K562 (cell line): ENCODE data around the gene CYP11A1.

Source experiments
- FOXA1 ChIP-seq: fragments of 450-650 bp; IDR thresholded peaks from 2 replicates; pipeline ENCODE4 v1.6.1; 2016; ENCODE audit warnings: mild to moderate bottlenecking, borderline replicate concordance
- FOXJ3 ChIP-seq: sonication (generic); formaldehyde crosslinking; IDR thresholded peaks from 2 replicates; pipeline ENCODE4 v1.4.0; 2020; ENCODE audit warnings: mild to moderate bottlenecking, missing genetic modification reagents
- HIVEP1 ChIP-seq: fragments of 250-450 bp; sonication (Bioruptor Pico); IDR thresholded peaks from 2 replicates; pipeline ENCODE4 v1.4.0; 2020; ENCODE audit warnings: mild to moderate bottlenecking
- STAT5B ChIP-seq: fragments of 250-450 bp; sonication (Bioruptor Pico); IDR thresholded peaks from 2 replicates; pipeline ENCODE4 v1.8.0; 2021; ENCODE audit warnings: mild to moderate bottlenecking, inconsistent platforms
- ZNF140 ChIP-seq: fragments of 250-450 bp; sonication (Bioruptor Pico); IDR thresholded peaks from 2 replicates; pipeline ENCODE4 v1.8.0; 2021; ENCODE audit warnings: moderate library complexity, mild to moderate bottlenecking, inconsistent platforms
- TF ChIP-seq, protein P1 (sequence below): fragments of 450-650 bp; IDR thresholded peaks from 2 replicates; pipeline ENCODE4 v1.6.1; 2016; ENCODE audit warnings: antibody characterized with exemption
- TF ChIP-seq, protein P2 (sequence below): fragments of 150-350 bp; conservative IDR thresholded peaks from 2 replicates; pipeline ENCODE4 v1.6.1; 2014; ENCODE audit warnings: low read length

DNA sequence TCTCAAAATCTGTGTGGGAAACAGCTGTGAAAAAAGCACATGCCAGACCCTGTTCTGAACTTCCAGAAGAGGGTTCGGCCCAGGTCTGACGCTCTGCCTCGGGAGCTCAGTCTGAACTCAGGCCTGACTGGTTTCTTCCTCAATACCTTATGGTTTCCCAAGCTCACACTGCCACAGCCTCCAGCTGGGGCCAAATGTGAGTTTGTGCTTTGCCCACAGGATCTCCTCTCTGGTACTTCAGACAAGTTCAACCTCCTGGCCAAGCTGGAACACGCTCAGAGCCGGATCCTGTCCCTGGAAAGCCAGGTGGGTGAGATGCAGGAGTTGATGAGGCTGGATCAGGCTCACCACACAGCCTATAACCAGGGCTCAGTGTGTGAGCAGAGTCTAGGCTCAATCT, 33.8 kb downstream of the CYP11A1 start:
- no peak for TF ChIP-seq FOXJ3 (CRISPR knock-in tag)
- TF ChIP-seq, protein P1, sequence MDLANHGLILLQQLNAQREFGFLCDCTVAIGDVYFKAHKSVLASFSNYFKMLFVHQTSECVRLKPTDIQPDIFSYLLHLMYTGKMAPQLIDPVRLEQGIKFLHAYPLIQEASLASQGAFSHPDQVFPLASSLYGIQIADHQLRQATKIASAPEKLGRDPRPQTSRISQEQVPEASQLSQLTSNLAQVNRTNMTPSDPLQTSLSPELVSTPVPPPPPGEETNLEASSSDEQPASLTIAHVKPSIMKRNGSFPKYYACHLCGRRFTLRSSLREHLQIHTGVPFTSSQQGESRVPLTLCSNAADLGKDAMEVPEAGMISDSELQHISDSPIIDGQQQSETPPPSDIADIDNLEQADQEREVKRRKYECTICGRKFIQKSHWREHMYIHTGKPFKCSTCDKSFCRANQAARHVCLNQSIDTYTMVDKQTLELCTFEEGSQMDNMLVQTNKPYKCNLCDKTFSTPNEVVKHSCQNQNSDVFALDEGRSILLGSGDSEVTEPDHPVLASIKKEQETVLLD = no peak
- no peak for TF ChIP-seq HIVEP1 (CRISPR knock-in tag)
- no peak for TF ChIP-seq ZNF140 (CRISPR knock-in tag)
- TF ChIP-seq, protein P2, sequence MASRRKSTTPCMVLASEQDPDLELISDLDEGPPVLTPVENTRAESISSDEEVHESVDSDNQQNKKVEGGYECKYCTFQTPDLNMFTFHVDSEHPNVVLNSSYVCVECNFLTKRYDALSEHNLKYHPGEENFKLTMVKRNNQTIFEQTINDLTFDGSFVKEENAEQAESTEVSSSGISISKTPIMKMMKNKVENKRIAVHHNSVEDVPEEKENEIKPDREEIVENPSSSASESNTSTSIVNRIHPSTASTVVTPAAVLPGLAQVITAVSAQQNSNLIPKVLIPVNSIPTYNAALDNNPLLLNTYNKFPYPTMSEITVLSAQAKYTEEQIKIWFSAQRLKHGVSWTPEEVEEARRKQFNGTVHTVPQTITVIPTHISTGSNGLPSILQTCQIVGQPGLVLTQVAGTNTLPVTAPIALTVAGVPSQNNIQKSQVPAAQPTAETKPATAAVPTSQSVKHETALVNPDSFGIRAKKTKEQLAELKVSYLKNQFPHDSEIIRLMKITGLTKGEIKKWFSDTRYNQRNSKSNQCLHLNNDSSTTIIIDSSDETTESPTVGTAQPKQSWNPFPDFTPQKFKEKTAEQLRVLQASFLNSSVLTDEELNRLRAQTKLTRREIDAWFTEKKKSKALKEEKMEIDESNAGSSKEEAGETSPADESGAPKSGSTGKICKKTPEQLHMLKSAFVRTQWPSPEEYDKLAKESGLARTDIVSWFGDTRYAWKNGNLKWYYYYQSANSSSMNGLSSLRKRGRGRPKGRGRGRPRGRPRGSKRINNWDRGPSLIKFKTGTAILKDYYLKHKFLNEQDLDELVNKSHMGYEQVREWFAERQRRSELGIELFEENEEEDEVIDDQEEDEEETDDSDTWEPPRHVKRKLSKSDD = no peak
- TF ChIP-seq FOXA1 = no peak
- no peak for TF ChIP-seq STAT5B (CRISPR knock-in tag)
